OCI-LY7 (cell line): ENCODE results near the gene AIP. TPM values are rescaled to one million over a fixed set of nuclear protein-coding genes. Genes with fewer than 3 reads are reported as not detected.

ENCODE experiments used
- BruUV-seq: library from RNA; stranded (reverse); fragments of 400-500 nt; replicated peaks from 2 replicates; lab custom pipeline; 2021; lab: Mats Ljungman, UMichigan
- CTCF ChIA-PET: fragments of 300-600 bp; sonication (Branson Sonifier 250); formaldehyde crosslinking; loops from one replicate; lab custom pipeline; 2022; ENCODE audit warnings: antibody characterized with exemption; ENCODE audit not compliant: unreplicated experiment; lab: Charles Lee
- POLR2A ChIA-PET: fragments of 300-600 bp; sonication (Branson Sonifier 250); formaldehyde crosslinking; loops from one replicate; lab custom pipeline; 2022; ENCODE audit warnings: antibody characterized with exemption; lab: Charles Lee
- DNase-seq: peaks from one replicate; pipeline ENCODE4 v3.0.0-alpha.2; 2015; ENCODE audit warnings: low spot score
- H2AFZ ChIP-seq: fragments of 200-600 bp; sonication (generic), shearing (Covaris generic); 2 replicates; pipeline ENCODE4 v1.6.1; 2014; ENCODE audit warnings: mild to moderate bottlenecking, antibody characterized with exemption, low read length, moderate library complexity
- H3K27ac ChIP-seq: fragments of 200-600 bp; sonication (generic); 2 replicates; pipeline ENCODE4 v1.5.1; 2014; ENCODE audit warnings: mixed run types, low read depth, mild to moderate bottlenecking, moderate library complexity, low read length, inconsistent platforms; ENCODE audit not compliant: poor library complexity, severe bottlenecking
- H3K36me3 ChIP-seq: fragments of 200-600 bp; sonication (generic); 2 replicates; pipeline ENCODE4 v1.6.1; 2014; ENCODE audit warnings: mild to moderate bottlenecking, antibody characterized with exemption, low read length, moderate library complexity, mixed read lengths; ENCODE audit not compliant: insufficient read depth
- H3K4me1 ChIP-seq: fragments of 200-600 bp; sonication (generic); 2 replicates; pipeline ENCODE4 v1.5.1; 2014; ENCODE audit warnings: mild to moderate bottlenecking, low read length; ENCODE audit not compliant: insufficient read depth, poor library complexity, severe bottlenecking
- H3K4me2 ChIP-seq: fragments of 200-600 bp; sonication (generic); 2 replicates; pipeline ENCODE4 v1.6.1; 2014; ENCODE audit warnings: mild to moderate bottlenecking, low read length
- H3K4me3 ChIP-seq: fragments of 200-600 bp; sonication (generic); 2 replicates; pipeline ENCODE4 v1.5.1; 2014; ENCODE audit warnings: mild to moderate bottlenecking, low read depth, low read length; ENCODE audit not compliant: poor library complexity, severe bottlenecking
- H3K79me2 ChIP-seq: fragments of 200-600 bp; sonication (generic); 2 replicates; pipeline ENCODE4 v1.6.1; 2016; ENCODE audit warnings: low read depth, mild to moderate bottlenecking, low read length, moderate library complexity, mixed read lengths; ENCODE audit not compliant: insufficient read depth
- H3K9me2 ChIP-seq: fragments of 200-600 bp; sonication (generic); 2 replicates; pipeline ENCODE4 v1.6.1; 2016; ENCODE audit warnings: mild to moderate bottlenecking, low read length, mixed read lengths; ENCODE audit not compliant: insufficient read depth
- H3K9me3 ChIP-seq: fragments of 200-600 bp; sonication (generic); 2 replicates; pipeline ENCODE4 v1.6.1; 2014; ENCODE audit warnings: mild to moderate bottlenecking, mixed run types, low read length, mixed read lengths
- H4K20me1 ChIP-seq: fragments of 200-600 bp; sonication (generic); 2 replicates; pipeline ENCODE4 v1.6.1; 2014; ENCODE audit warnings: mild to moderate bottlenecking, antibody characterized with exemption, low read length, moderate library complexity, mixed read lengths; ENCODE audit not compliant: insufficient read depth
- EZH2phosphoT487 ChIP-seq: fragments of 200-600 bp; sonication (generic); IDR thresholded peaks from 2 replicates; pipeline ENCODE4 v1.6.1; 2018; ENCODE audit warnings: low read depth, borderline replicate concordance, mild to moderate bottlenecking, mixed run types, antibody characterized with exemption, low read length, moderate library complexity, mixed read lengths
- intact Hi-C: fragments of 100-400 bp; cut with micrococcal nuclease; formaldehyde crosslinking; loops from one replicate; pipeline ENCODE4 v1.10.0; 2022; ENCODE audit not compliant: unreplicated experiment
- total RNA-seq, 2 experiments: library from RNA; depleted of rRNA in 1 of 2; stranded (reverse); fragments of >200 nt in 1 of 2; shearing (Covaris generic) in 1 of 2; gene quantifications; 2 replicates each; pipeline ENCODE4 v1.2.3, GENCODE V29; 2014 to 2022
- TF ChIP-seq, protein P1 (sequence below): fragments of 200-600 bp; sonication (generic); conservative IDR thresholded peaks from 2 replicates; pipeline ENCODE4 v1.5.1; 2014; ENCODE audit warnings: mild to moderate bottlenecking, antibody characterized with exemption, low read length, moderate library complexity, mixed read lengths

The AIP gene
- total RNA-seq, 2 experiments from 2014 or later = 112 to 125 TPM

DNA sequence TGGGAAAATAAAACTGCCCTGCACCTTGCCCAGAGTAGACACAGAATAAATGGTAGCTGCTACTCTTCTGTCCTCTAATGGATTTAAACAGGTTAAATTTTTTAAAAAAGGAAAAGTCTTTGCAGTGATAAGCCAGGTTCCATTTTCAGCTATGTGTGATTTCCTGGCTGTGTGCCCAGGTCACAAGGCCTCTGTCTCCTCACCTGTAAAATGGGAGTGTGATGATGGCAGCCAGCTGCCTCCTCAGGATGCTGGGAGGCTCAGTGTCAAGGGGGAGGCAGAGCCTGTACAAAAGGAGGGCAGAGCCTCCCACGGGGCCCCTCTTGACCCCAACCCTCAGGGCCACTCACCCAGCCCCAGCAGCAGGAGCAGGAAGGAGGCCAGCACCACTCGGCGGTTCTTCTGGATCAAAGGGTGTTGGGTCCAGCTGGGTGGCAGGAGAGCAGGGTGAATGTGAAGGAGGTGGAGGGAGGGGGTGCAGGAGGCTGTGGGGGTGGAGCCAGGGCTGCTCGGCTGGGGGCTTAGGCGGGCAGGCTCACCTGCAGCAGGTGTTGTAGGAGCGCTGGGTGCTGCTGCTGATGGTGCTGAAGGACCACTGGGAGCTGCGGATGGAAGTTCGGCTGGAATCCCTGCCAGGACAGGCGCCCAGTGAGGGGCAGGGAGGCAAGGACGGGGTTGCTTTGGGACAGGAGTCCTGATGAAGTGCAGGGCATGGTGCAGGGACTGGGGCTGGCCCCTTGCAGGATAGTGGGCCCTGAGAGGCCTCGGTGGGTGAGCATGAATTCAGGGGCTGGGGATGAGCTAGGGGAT is 15.7 kb upstream of the AIP start:
- intact Hi-C loops = loop anchor here (5.0 kb wide), 1 partner anchor 115 kb away; the partner anchor contains the start of gene POLD4
- H3K27ac ChIP-seq = peak overlapping the region; percentile 76
- no TSS peak for BruUV-seq

DNA sequence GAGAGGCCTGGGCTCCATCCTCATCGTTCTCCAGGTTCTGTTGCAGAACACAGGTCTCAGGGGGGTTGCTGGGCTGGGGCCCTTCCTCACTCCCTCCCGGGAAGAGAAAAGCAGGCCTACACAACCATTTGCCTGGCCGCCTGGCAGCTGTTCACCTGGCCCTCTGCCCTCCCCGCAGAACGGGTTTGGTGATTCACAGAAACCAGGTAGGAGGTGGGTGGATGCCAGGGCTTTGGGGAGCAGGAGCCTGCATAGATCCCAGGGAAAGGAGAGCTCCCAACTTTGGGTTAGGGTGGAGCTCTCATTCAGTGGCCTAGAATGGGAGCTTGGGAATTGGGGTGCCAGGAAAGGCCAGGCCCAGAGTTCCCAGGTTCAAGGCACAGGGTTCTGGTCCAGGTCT is 14.8 kb upstream of the AIP start:
- Histone ChIP-seq H3K79me2 (peaks cover 23% of the 10 kb centered on the region; the same call in 1 of the 2 replicates), H3K27ac (peak overlapping the region; percentile 76), H3K36me3 (no peaks in the 10 kb centered on the region; the same call in 1 of the 2 replicates), H3K4me2 (peak overlapping the region; percentile 100), H3K9me2 (no peaks in the 10 kb centered on the region), H3K9me3 (no peaks in the 10 kb centered on the region), H3K4me3 (peak overlapping the region; percentile 87), H2AFZ (no peak overlapping the region), H3K4me1 (peaks cover 59% of the 10 kb centered on the region), H4K20me1 (no peaks in the 10 kb centered on the region)
- no peak for TF ChIP-seq EZH2phosphoT487
- TF ChIP-seq, protein P1, sequence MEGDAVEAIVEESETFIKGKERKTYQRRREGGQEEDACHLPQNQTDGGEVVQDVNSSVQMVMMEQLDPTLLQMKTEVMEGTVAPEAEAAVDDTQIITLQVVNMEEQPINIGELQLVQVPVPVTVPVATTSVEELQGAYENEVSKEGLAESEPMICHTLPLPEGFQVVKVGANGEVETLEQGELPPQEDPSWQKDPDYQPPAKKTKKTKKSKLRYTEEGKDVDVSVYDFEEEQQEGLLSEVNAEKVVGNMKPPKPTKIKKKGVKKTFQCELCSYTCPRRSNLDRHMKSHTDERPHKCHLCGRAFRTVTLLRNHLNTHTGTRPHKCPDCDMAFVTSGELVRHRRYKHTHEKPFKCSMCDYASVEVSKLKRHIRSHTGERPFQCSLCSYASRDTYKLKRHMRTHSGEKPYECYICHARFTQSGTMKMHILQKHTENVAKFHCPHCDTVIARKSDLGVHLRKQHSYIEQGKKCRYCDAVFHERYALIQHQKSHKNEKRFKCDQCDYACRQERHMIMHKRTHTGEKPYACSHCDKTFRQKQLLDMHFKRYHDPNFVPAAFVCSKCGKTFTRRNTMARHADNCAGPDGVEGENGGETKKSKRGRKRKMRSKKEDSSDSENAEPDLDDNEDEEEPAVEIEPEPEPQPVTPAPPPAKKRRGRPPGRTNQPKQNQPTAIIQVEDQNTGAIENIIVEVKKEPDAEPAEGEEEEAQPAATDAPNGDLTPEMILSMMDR = no peak
- DNase-seq = peak; percentile 32
- BruUV-seq = TSS peak; percentile 27
- ChIA-PET CTCF (interaction anchor here (1.2 to 1.3 kb wide), 2 partner anchors 29 to 61 kb away, joined by 3 read pairs; no protein-coding TSS in a partner anchor), POLR2A (interaction anchor here (0.7 to 4.2 kb wide), 12 partner anchors 8 to 994 kb away, joined by 3 to 20 read pairs (median 4); partner anchors contain the start of genes AIP, CORO1B, PPP1CA and PTPRCAP)
- intact Hi-C loops = loop anchor here (1.0 to 5.0 kb wide), 3 partner anchors 25 to 116 kb away; partner anchors contain the start of genes CORO1B and POLD4

More for the DNA sequence above, 15.7 kb upstream of the AIP start:
- peak overlapping the region; percentile 100 for H3K4me2 ChIP-seq
- peak overlapping the region; percentile 87 for H3K4me3 ChIP-seq
- POLR2A ChIA-PET = interaction anchor here (0.6 to 4.2 kb wide), 6 partner anchors 9 to 63 kb away, joined by 5 to 20 read pairs (median 6); partner anchors contain the start of genes AIP, CORO1B, PTPRCAP and TBC1D10C
- no peaks in the 10 kb centered on the region for H3K9me3 ChIP-seq
- H3K9me2 ChIP-seq = no peaks in the 10 kb centered on the region
- TF ChIP-seq, protein P1 = no peak
- no peak for TF ChIP-seq EZH2phosphoT487
- peak; percentile 23 for DNase-seq
- H2AFZ ChIP-seq = no peak overlapping the region
- H4K20me1 ChIP-seq = no peaks in the 10 kb centered on the region
- H3K79me2 ChIP-seq = peaks cover 23% of the 10 kb centered on the region; the same call in 1 of the 2 replicates
- no peaks in the 10 kb centered on the region; the same call in 1 of the 2 replicates for H3K36me3 ChIP-seq
- CTCF ChIA-PET = interaction anchor here (0.5 kb wide), 1 partner anchor 114 kb away, joined by 3 read pairs; no protein-coding TSS in a partner anchor
- peaks cover 59% of the 10 kb centered on the region for H3K4me1 ChIP-seq
